SK-N-SH (cell line): ENCODE measurements around the gene RNGTT. TPM values are rescaled to one million over a fixed set of nuclear protein-coding genes. Genes with fewer than 3 reads are reported as not detected.

Experiments used
- CTCF ChIA-PET: fragments of 300-600, 350-600 bp; formaldehyde crosslinking; extraction: SDS; loops from one replicate; lab custom pipeline; 2021; lab: Yijun Ruan, JAX
- POLR2A ChIA-PET: fragments of 350-600 bp; sonication (Branson Sonifier 250); formaldehyde crosslinking; extraction: SDS; loops from one replicate; lab custom pipeline; 2020; ENCODE audit warnings: antibody characterized with exemption, inconsistent platforms; lab: Yijun Ruan, JAX
- DNase-seq: peaks from one replicate; pipeline ENCODE4 v3.0.0; 2012
- H2AFZ ChIP-seq: fragments of 200-600 bp; sonication (generic); 2 replicates; pipeline ENCODE4 v1.8.1; 2016; ENCODE audit warnings: antibody characterized with exemption, mild to moderate bottlenecking, low read depth
- H3F3A ChIP-seq: fragments of 200-600 bp; sonication (generic); replicated peaks from 2 replicates; pipeline ENCODE3; 2016; ENCODE audit warnings: antibody characterized with exemption, mild to moderate bottlenecking; ENCODE audit not compliant: insufficient read depth
- H3K27ac ChIP-seq, 2 experiments: fragments of 200-500 bp in 1 of 2; fragments of 200-600 bp in 1 of 2; sonication (Bioruptor generic) in 1 of 2; sonication (generic), shearing (Covaris generic) in 1 of 2; 2 replicates each; pipeline versions ENCODE4 v1.5.1 to v1.6.1; 2014 to 2016; ENCODE audit warnings: low read depth in 2 of 2, inconsistent platforms in 1 of 2, low read length in 1 of 2, mild to moderate bottlenecking in 1 of 2, mixed read lengths in 1 of 2
- H3K27me3 ChIP-seq: fragments of 200-600 bp; sonication (generic), shearing (Covaris generic); 2 replicates; pipeline ENCODE4 v1.6.1; 2016; ENCODE audit warnings: mixed run types; ENCODE audit not compliant: insufficient read depth
- H3K36me3 ChIP-seq, 2 experiments: fragments of 200-500 bp in 1 of 2; fragments of 200-600 bp in 1 of 2; sonication (Bioruptor generic) in 1 of 2; sonication (generic) in 1 of 2; replicated peaks in 1 of 2; 2 replicates each; pipeline versions ENCODE3 to v1.5.1; 2014 to 2016; ENCODE audit warnings: low read length in 1 of 2, mild to moderate bottlenecking in 1 of 2; ENCODE audit not compliant: insufficient read depth in 2 of 2, control insufficient read depth in 1 of 2
- H3K4me1 ChIP-seq, 2 experiments: fragments of 200-500 bp in 1 of 2; fragments of 200-600 bp in 1 of 2; sonication (Bioruptor generic) in 1 of 2; sonication (generic), shearing (Covaris generic) in 1 of 2; 2 replicates each; pipeline versions ENCODE4 v1.5.1 to v1.6.1; 2014 to 2016; ENCODE audit warnings: low read depth in 1 of 2, low read length in 1 of 2, mixed run types in 1 of 2; ENCODE audit not compliant: insufficient read depth in 2 of 2, control insufficient read depth in 1 of 2
- H3K4me2 ChIP-seq: fragments of 200-600 bp; sonication (generic), shearing (Covaris generic); 2 replicates; pipeline ENCODE4 v1.6.1; 2017; ENCODE audit warnings: mixed run types
- H3K4me3 ChIP-seq, 2 experiments: fragments of 200-500 bp in 1 of 2; fragments of 200-600 bp in 1 of 2; sonication (Bioruptor generic) in 1 of 2; sonication (generic), shearing (Covaris generic) in 1 of 2; 2 replicates each; pipeline versions ENCODE4 v1.5.1 to v1.8.1; 2014 to 2016; ENCODE audit warnings: low read depth in 2 of 2, inconsistent platforms in 1 of 2, low read length in 1 of 2, mild to moderate bottlenecking in 1 of 2, mixed read lengths in 1 of 2, moderate library complexity in 1 of 2
- H3K79me2 ChIP-seq: fragments of 200-600 bp; sonication (generic); 2 replicates; pipeline ENCODE4 v1.8.1; 2017; ENCODE audit warnings: mild to moderate bottlenecking; ENCODE audit not compliant: insufficient read depth
- H3K9ac ChIP-seq: fragments of 200-600 bp; sonication (generic); 2 replicates; pipeline ENCODE4 v1.6.1; 2017; ENCODE audit warnings: mixed run types
- H3K9me2 ChIP-seq: fragments of 200-600 bp; sonication (generic); 2 replicates; pipeline ENCODE4 v1.6.1; 2017; ENCODE audit warnings: mixed run types
- H3K9me3 ChIP-seq: fragments of 200-600 bp; sonication (generic); 2 replicates; pipeline ENCODE4 v1.6.1; 2017; ENCODE audit warnings: mixed run types, mild to moderate bottlenecking, moderate library complexity
- H4K20me1 ChIP-seq: fragments of 200-600 bp; sonication (generic); 2 replicates; pipeline ENCODE4 v1.6.1; 2017; ENCODE audit warnings: mild to moderate bottlenecking, mixed run types; ENCODE audit not compliant: insufficient read depth
- ELF1 ChIP-seq: IDR thresholded peaks from 2 replicates; pipeline ENCODE4 v1.4.0; 2012
- EZH2phosphoT487 ChIP-seq: fragments of 200-600 bp; sonication (generic); IDR thresholded peaks from 2 replicates; pipeline ENCODE4 v1.6.1; 2017; ENCODE audit warnings: low read depth, mixed run types, mild to moderate bottlenecking, antibody characterized with exemption, moderate library complexity, borderline replicate concordance
- FOSL2 ChIP-seq: IDR thresholded peaks from 2 replicates; pipeline ENCODE4 v1.4.0; 2012; ENCODE audit warnings: low read depth, mild to moderate bottlenecking, moderate library complexity, borderline replicate concordance
- FOXJ3 ChIP-seq: sonication (generic); formaldehyde crosslinking; IDR thresholded peaks from 2 replicates; pipeline ENCODE4 v1.5.1; 2020; ENCODE audit warnings: mild to moderate bottlenecking, missing genetic modification reagents
- FOXM1 ChIP-seq: IDR thresholded peaks from 2 replicates; pipeline ENCODE4 v1.4.0; 2012; ENCODE audit warnings: low read depth, mild to moderate bottlenecking
- JUND ChIP-seq: IDR thresholded peaks from 2 replicates; pipeline ENCODE4 v1.4.0; 2012
- MEF2A ChIP-seq: IDR thresholded peaks from 2 replicates; pipeline ENCODE4 v1.4.0; 2012; ENCODE audit warnings: low read depth, borderline replicate concordance
- MXI1 ChIP-seq: IDR thresholded peaks from 2 replicates; pipeline ENCODE4 v1.6.1; 2012; ENCODE audit warnings: mild to moderate bottlenecking, low read depth, low read length, improper control_type of control experiment
- NFIC ChIP-seq: IDR thresholded peaks from 2 replicates; pipeline ENCODE4 v1.4.0; 2012; ENCODE audit warnings: borderline replicate concordance
- NRF1 ChIP-seq: IDR thresholded peaks from 2 replicates; pipeline ENCODE4 v1.6.1; 2012; ENCODE audit warnings: low read depth, mild to moderate bottlenecking, low read length
- POLR2AphosphoS5 ChIP-seq: IDR thresholded peaks from 2 replicates; pipeline ENCODE4 v1.6.1; 2012; ENCODE audit warnings: low read depth, low read length
- RFX5 ChIP-seq: IDR thresholded peaks from 2 replicates; pipeline ENCODE4 v1.6.1; 2012; ENCODE audit warnings: mild to moderate bottlenecking, improper control_type of control experiment, low read length
- RXRA ChIP-seq: IDR thresholded peaks from 2 replicates; pipeline ENCODE4 v1.4.0; 2012; ENCODE audit warnings: low read depth, mild to moderate bottlenecking, borderline replicate concordance
- SMC3 ChIP-seq: IDR thresholded peaks from 2 replicates; pipeline ENCODE4 v1.6.1; 2012; ENCODE audit warnings: low read depth, low read length, improper control_type of control experiment
- TEAD4 ChIP-seq: IDR thresholded peaks from 2 replicates; pipeline ENCODE4 v1.4.0; 2012; ENCODE audit warnings: mild to moderate bottlenecking, borderline replicate concordance; ENCODE audit not compliant: insufficient read depth
- WGBS: methylation state at CpG from one replicate; pipeline ENCODE4 v1.1.6; 2017; ENCODE audit warnings: low lambda C conversion rate; 5-methylcytosine and 5-hydroxymethylcytosine counted together
- polyA plus RNA-seq, 3 experiments: library from polyadenylated mRNA; depleted of rRNA; stranded (reverse); fragments of >200 nt; gene quantifications; 2 replicates each; pipeline ENCODE4 v1.2.3, GENCODE V29; 2012
- TF ChIP-seq, protein P1 (sequence below): IDR thresholded peaks from 2 replicates; pipeline ENCODE4; 2012
- TF ChIP-seq, protein P2 (sequence below): IDR thresholded peaks from 2 replicates; pipeline ENCODE4 v1.4.0; 2012; ENCODE audit warnings: low read depth, borderline replicate concordance
- TF ChIP-seq, protein P3 (sequence below): IDR thresholded peaks from 2 replicates; pipeline ENCODE4 v1.4.0; 2012; ENCODE audit warnings: low read depth
- TF ChIP-seq, protein P4 (sequence below): fragments of 150-350 bp; IDR thresholded peaks from 2 replicates; pipeline ENCODE4 v1.6.1; 2017; ENCODE audit warnings: antibody characterized with exemption, low read length, low read depth, borderline replicate concordance
- TF ChIP-seq, protein P5 (sequence below): IDR thresholded peaks from 2 replicates; pipeline ENCODE4 v1.6.1; 2012; ENCODE audit warnings: mild to moderate bottlenecking, low read depth, low read length, moderate library complexity

Gene RNGTT
- polyA plus RNA-seq, 1 of the 3 experiments (the other 2 are of a cell fraction) = 3.3 TPM

DNA sequence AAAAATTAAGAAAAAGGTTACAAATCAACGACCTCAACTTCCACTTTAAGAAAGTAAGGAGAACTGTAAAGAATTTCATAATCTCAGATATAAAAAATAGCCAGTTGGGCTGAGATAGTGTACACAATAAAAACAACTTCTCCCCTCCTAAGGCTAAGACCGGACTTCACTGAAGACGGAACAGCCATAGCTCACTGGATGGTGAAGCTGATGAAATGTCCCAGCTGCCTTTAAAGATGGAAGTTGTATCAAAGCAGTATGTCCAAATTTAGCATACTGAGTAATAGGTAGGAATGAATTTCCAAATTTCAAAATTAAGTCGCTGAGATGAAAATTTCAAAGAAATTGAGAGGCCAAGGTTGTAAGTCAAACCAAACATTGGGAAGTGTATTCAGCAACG lies 153.3 kb downstream of the RNGTT start:
- no peaks in the 10 kb centered on the region for H3K9me2 ChIP-seq
- CTCF ChIA-PET = interaction anchor here (1.4 kb wide), 1 partner anchor 29 kb away, joined by 4 read pairs; no protein-coding TSS in a partner anchor

More for the DNA sequence above, 153.3 kb downstream of the RNGTT start:
- H3K27ac ChIP-seq = no peak overlapping the region
- TF ChIP-seq TEAD4 (no peak), RFX5 (no peak), FOXJ3 (CRISPR knock-in tag) (no peak), MEF2A (no peak), SMC3 (no peak), FOXM1 (no peak), JUND (no peak), FOSL2 (no peak), MXI1 (no peak), RXRA (no peak), POLR2AphosphoS5 (no peak), EZH2phosphoT487 (no peak), ELF1 (no peak), NRF1 (no peak), NFIC (no peak)
- TF ChIP-seq, protein P1, sequence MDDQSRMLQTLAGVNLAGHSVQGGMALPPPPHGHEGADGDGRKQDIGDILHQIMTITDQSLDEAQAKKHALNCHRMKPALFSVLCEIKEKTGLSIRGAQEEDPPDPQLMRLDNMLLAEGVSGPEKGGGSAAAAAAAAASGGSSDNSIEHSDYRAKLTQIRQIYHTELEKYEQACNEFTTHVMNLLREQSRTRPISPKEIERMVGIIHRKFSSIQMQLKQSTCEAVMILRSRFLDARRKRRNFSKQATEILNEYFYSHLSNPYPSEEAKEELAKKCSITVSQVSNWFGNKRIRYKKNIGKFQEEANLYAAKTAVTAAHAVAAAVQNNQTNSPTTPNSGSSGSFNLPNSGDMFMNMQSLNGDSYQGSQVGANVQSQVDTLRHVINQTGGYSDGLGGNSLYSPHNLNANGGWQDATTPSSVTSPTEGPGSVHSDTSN = no peak
- TF ChIP-seq, protein P2, sequence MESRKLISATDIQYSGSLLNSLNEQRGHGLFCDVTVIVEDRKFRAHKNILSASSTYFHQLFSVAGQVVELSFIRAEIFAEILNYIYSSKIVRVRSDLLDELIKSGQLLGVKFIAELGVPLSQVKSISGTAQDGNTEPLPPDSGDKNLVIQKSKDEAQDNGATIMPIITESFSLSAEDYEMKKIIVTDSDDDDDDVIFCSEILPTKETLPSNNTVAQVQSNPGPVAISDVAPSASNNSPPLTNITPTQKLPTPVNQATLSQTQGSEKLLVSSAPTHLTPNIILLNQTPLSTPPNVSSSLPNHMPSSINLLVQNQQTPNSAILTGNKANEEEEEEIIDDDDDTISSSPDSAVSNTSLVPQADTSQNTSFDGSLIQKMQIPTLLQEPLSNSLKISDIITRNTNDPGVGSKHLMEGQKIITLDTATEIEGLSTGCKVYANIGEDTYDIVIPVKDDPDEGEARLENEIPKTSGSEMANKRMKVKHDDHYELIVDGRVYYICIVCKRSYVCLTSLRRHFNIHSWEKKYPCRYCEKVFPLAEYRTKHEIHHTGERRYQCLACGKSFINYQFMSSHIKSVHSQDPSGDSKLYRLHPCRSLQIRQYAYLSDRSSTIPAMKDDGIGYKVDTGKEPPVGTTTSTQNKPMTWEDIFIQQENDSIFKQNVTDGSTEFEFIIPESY = no peak
- TF ChIP-seq, protein P3, sequence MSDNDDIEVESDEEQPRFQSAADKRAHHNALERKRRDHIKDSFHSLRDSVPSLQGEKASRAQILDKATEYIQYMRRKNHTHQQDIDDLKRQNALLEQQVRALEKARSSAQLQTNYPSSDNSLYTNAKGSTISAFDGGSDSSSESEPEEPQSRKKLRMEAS = no peak
- TF ChIP-seq, protein P4, sequence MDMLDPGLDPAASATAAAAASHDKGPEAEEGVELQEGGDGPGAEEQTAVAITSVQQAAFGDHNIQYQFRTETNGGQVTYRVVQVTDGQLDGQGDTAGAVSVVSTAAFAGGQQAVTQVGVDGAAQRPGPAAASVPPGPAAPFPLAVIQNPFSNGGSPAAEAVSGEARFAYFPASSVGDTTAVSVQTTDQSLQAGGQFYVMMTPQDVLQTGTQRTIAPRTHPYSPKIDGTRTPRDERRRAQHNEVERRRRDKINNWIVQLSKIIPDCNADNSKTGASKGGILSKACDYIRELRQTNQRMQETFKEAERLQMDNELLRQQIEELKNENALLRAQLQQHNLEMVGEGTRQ = no peak
- TF ChIP-seq, protein P5, sequence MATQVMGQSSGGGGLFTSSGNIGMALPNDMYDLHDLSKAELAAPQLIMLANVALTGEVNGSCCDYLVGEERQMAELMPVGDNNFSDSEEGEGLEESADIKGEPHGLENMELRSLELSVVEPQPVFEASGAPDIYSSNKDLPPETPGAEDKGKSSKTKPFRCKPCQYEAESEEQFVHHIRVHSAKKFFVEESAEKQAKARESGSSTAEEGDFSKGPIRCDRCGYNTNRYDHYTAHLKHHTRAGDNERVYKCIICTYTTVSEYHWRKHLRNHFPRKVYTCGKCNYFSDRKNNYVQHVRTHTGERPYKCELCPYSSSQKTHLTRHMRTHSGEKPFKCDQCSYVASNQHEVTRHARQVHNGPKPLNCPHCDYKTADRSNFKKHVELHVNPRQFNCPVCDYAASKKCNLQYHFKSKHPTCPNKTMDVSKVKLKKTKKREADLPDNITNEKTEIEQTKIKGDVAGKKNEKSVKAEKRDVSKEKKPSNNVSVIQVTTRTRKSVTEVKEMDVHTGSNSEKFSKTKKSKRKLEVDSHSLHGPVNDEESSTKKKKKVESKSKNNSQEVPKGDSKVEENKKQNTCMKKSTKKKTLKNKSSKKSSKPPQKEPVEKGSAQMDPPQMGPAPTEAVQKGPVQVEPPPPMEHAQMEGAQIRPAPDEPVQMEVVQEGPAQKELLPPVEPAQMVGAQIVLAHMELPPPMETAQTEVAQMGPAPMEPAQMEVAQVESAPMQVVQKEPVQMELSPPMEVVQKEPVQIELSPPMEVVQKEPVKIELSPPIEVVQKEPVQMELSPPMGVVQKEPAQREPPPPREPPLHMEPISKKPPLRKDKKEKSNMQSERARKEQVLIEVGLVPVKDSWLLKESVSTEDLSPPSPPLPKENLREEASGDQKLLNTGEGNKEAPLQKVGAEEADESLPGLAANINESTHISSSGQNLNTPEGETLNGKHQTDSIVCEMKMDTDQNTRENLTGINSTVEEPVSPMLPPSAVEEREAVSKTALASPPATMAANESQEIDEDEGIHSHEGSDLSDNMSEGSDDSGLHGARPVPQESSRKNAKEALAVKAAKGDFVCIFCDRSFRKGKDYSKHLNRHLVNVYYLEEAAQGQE = no peak
- peaks cover 3% of the 10 kb centered on the region for H3F3A ChIP-seq
- H3K27me3 ChIP-seq = no peaks in the 10 kb centered on the region
- POLR2A ChIA-PET = no interaction called here
- no peak overlapping the region for H2AFZ ChIP-seq
- no peak overlapping the region for H3K4me3 ChIP-seq
- no peak for DNase-seq
- 87% methylated on average over 5 of the region's 5 CpGs for WGBS
- H3K9me3 ChIP-seq = 0 out of 2 replicates have a peak, but pooled peaks cover 10% of the 10 kb centered on the region
- 0 out of 4 replicates have a peak, but pooled peaks cover 0 to 5% of the 10 kb centered on the region in 2 experiments for H3K4me1 ChIP-seq
- peaks cover 0 to 3% of the 10 kb centered on the region in 2 experiments for H3K36me3 ChIP-seq
- H3K9ac ChIP-seq = no peak overlapping the region
- no peaks in the 10 kb centered on the region for H3K79me2 ChIP-seq
- no peak overlapping the region for H3K4me2 ChIP-seq
- H4K20me1 ChIP-seq = no peaks in the 10 kb centered on the region
